ENCODE data around the gene SORCS1.
"Not testable (repeated sequence)": the region's sequence is repeated elsewhere in the genome, so short reads cannot be mapped to it uniquely, and the experiment has no call there.

The SORCS1 gene

DNA sequence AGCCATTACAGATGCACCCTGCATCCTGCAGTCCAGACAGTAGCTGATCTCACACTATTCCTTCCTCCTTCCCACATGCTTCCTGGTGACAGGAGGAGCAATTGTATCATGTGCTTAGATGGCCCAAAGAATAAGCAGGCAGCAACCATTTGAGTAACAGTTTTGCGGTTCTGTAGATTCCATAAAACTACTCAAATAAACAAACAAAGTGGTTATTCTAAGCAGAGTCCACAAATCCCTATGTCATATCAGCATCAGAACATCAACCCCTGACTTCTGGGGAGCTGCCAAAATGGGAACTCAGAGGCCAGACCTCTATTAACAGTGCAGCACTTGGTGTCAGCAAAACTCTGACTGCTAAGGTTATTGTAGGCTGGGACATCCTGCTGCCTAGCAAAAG lies 226.0 kb downstream of the SORCS1 start:
- DNase-seq, result no peak

- DNase-seq, result no peak
These were observed 228.5 kb downstream of the SORCS1 start for GRCh38 chr10:106935978-106936451.

DNA sequence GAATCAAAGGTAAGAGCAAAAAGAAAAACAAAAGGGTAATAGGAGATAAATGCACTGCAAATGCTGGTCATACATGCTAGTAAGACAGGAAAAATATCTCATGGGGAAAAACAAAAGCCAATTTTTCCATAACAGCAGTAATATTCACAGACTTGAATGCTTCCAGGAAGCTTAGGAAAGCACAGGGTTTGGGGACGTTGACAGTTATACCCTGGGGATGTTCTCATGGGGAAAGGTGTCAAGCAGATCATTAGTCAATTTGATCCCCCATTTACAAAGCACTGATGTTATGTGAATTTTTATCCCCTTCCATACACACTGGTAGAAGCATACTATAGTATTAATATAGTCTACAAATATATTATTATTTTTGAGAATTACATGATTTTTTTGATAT lies 232.7 kb downstream of the SORCS1 start:
- no peak for DNase-seq

DNA sequence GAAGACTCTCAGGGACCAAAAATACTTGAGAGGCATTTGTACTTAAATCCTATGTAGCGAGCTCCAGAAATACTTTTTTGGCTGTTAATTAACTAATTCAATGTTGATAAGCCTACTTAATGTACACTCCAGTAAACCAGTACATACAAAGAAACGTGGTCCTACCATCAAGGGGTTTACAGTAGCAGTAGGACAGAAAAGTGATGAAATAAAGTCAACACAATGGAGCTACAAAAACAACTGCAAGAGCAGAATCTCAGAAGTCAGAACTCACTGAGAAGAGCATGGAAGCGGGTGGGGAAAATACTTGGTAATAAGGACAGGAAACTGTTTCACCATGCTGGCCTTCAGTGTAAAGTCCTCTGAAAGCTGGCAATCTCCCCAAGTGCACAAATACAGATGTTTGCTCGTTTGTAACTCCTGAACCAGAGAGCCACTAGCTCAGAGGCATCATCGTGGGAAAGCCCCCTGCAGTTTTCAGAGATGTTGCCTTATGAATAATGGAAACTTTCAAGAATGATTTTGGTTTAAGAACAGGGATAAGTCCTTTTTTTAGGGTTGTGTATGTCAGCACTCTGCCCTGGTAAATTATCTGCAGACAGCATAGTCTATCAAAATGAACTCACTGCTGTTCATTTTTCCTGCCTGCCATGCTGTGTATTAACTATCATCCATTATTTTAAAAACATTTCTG lies 233.2 kb downstream of the SORCS1 start:
- no peak for DNase-seq

GRCh38 chr10:106930751-106931150 lies 233.8 kb downstream of the SORCS1 start:
- DNase-seq, result no peak

- DNase-seq, result no peak
These were observed 235.1 kb downstream of the SORCS1 start for GRCh38 chr10:106929291-106929895.

- DNase-seq, result not testable (repeated sequence)
These were observed 236.4 kb downstream of the SORCS1 start for GRCh38 chr10:106928151-106928550.

DNA sequence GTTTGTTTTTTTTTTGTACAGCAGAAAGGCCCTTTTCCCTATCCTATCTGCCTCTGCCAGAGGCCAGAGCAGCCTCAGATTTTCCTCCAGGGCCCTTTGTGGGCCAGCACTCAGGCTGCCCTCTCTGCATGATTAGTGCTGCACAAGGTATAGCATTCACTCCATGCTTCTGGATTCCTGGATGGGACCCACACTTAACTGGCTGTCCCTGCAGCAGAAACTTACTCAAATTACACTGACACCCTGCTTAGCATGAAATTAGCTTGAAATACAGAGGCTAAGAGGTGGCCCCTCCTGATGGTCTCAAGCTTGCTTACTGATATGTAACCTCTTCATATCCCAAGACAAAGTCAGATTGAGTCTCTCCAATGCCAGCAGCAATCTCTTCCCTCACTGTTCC lies 239.3 kb downstream of the SORCS1 start:
- no peak for DNase-seq

DNA sequence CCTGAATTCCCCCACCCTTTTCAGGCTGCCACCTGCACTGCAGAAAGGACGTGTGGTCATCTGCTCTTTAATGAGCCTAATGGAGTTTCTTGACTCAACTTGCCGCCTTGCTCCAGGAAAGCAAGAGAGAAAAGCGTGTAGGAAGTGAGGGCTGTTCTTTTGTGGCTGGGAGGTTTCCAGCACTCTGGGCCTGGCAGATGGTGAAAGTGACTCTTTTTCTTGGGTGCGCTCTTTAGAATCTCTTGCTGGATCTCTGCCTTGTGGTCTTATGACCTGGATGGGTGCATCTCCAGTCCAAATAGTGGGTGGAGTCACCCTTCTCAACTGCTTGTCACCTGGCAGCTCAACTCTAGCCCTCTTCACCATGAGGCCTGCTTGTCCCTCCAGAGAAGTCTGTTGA lies 244.0 kb downstream of the SORCS1 start:
- DNase-seq, result no peak

DNA sequence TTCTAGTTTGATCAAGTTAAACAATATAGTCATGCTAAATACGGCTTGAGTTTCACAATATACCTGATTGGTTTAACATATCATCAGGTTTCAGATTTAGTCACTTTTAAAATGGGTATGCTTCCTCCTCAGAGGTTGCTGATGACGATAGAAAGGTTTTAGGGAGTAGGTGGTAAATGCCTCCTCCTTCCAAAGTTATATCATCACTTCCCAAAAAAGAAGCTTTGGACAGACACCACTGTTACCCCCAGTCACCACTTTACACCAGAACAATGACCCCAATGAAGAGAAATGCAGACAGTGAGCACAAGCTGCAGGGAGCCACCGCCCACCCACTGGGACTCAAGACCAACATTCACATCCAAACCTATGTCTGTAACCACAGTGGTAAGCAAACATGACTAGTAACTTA lies 244.6 kb downstream of the SORCS1 start:
- DNase-seq, result no peak

- no peak for DNase-seq
These were observed 247.0 kb downstream of the SORCS1 start for GRCh38 chr10:106917452-106918055.

GRCh38 chr10:106914016-106914415 lies 250.5 kb downstream of the SORCS1 start:
- no peak for DNase-seq

- DNase-seq, result no peak
These were observed 251.2 kb downstream of the SORCS1 start for GRCh38 chr10:106913348-106913747.

DNA sequence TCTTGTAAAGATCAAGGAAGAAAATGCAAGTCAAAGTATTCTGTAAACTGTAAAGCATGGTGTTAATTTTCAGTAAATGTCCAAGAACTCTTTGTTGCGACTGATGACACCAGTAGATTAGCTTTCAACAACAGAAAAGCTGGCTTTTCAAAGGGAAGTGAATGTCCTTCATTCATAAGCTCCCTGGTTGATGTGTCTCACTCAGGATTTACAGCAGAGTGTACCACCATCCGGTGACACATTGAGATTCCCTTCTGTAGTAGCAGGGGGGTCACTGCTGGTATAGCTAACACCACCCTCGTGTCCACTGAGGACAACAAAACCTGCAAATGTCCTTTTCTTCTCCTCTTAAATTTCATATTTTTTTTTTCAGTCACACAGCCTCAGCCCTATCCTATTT lies 253.4 kb downstream of the SORCS1 start:
- no peak for DNase-seq

DNA sequence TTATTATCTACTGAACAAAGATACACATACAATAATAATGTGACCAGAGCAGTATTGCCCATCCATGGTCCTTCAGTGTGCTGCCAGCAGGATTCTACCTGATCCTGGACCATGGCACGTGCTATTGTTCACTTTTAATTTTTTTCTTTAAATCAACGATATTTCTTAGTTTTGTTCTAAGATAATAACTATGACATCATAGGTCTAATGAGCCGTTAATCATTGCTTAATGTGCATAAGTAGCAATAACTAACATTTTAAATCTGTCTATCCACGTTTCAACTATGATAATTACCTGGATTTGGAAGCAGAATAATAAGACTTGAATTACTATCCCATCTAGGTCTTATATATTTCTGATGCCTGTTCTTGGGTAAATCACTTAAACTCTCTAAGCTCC lies 253.8 kb downstream of the SORCS1 start:
- DNase-seq, result no peak

DNA sequence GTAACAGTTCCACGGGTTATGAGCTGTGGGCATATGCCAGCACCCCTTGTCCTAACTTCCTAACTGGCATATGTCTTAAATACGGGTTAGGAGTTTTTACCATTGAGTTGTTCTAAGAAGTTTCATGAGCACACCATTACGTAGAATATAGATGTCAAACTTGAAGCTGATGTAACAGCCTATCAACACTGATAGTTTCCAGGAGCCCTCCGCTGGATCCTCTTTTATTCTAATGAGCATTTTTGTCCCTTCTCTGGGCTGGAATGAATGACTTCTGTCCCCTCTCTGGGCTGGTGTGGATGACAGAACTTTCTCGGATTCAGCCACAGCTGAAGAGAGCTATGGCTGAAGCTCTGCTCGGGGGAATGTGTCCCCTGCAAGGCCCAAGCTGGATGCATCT lies 256.3 kb downstream of the SORCS1 start:
- DNase-seq, result no peak

DNA sequence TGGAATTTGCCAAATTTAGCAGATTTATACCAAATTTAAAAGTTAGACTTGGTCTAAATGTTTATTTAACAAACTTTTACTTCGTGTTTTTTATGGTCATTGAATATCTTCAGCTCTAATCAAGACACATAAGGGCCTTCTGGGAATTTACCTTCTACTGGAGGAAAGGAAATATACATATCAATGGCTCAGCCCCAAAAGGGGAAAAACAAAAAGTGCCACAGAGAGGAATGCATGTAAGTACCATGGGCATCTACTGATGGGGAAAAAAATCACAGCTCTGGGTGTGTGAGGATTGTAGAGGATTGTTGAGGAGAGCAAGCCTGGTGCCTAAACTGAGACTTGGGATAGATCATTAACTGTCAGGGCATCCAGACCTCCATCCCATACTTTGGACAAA lies 260.3 kb downstream of the SORCS1 start:
- no peak for DNase-seq

- DNase-seq, result no peak
These were observed 261.3 kb downstream of the SORCS1 start for GRCh38 chr10:106903180-106903579.

GRCh38 chr10:106900016-106900652 lies 264.4 kb downstream of the SORCS1 start:
- no peak for DNase-seq

DNA sequence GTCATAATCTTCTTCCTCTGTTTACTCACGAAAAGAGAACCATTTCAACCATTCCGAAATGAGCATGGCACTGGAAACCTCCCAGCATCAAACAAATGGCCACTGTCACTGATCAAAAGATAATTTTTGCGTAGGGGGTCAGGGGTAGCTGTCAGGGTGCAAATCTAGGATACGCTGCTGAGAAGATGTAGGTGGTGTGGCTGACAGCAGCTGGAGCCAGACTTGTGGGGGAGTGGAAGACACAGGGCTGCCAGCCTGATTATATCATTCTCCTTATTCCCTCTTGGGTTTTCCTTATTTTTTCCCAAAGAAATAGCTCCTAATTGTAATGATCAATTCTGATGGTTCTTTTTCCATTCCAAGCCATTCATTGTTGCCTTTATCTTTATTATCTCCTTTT lies 266.1 kb downstream of the SORCS1 start:
- no peak for DNase-seq

DNA sequence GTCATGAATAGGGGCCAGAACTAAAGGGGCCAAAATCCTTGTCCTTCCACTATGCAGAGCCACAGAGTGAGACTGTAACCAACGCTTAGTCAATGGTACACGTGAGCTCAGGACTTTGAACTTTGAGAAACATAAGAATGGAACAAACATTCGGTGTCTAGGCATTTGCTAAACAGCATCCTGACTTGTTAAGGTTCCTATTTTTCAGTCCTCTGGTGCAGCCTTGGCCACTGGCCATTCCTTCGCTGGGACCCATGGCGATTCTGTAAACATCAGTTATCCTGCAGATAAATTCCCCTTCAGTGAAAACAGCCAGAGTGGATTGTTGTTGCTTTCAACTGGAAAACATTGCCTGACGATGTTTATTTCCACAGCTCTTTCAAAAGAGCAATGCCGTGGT lies 266.8 kb downstream of the SORCS1 start:
- no peak for DNase-seq

DNA sequence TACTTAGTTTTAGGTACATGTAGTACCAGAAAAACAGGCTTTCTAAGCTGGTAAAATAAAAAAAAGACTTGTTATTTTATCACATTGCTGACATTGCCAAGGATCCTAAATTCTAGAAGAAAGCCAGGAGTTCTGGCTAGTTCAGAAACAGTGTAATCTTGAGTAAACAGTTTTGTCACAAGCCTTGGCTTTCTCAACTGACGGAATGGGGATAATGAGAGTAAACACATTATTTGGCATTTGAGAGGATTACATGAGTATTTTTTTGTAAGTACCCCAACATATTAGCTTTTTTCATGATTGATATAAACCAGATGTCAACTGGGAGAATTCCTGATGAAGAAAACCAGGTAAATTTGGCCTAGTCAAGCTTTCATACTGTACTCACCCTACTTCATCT lies 269.8 kb downstream of the SORCS1 start:
- DNase-seq, result no peak

GRCh38 chr10:106877574-106877973 lies 286.9 kb downstream of the SORCS1 start:
- DNase-seq, result no peak

DNA sequence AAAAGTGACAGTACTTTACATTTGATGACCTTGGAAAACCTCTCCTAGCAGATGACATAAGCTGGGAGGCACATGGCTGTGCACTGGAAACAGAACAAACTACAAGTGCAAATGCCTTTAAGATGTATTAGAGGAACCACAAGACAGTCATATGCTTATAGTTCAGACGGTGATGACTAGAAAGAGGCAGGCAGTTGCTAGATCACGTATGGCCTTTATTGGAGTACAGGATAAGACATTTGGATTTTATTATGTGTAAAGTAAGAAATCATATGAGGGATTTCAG lies 290.0 kb downstream of the SORCS1 start:
- no peak for DNase-seq

Measured in NCI-H1417 treated with DMSO at 0.1 percent for 48 hours (cell line).